ENCODE results near the gene CRKL. TPM values are rescaled to one million over a fixed set of nuclear protein-coding genes. Genes with fewer than 3 reads are reported as not detected.

Gene CRKL
- total and polyA plus RNA-seq, 12 donors, result 19.2 to 76.9 (median 54.4) TPM

DNA sequence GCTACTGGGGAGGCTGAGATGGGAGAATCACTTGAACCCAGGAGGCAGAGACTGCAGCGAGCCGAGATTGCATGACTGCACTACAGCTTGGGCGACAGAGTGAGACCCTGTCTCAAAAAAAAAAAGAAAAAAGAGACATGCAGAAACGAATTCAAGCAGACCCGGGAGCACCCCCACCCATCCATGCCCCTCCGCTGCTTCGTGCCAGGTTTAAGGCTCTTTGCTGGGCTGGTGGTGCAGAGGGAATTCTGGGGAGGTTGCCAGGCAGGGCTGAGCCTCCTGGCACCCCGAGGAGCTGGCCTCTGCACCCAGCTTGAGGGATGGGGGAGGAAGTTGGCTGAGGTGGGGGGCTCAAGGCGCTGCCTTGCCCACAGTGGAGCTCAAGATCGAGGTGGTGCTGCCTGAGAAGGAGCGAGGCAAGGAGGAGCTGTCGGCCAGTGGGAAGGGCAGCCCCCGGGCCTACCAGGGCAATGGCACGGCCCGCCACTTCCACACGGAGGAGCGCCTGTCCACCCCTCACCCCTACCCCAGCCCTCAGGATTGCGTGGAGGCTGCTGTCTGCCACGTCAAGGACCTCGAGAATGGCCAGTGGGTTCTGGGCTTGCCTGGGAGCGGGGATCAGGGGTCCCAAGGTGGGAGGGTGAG is 55.8 kb downstream of the CRKL start:
- no peak overlapping the region for H3K27ac ChIP-seq
- intact Hi-C loops (cut with DNase I), result no loop called here
- DNase-seq, result no peak
- no peaks in the 10 kb centered on the region for H3K27me3 ChIP-seq
- no peaks in the 10 kb centered on the region for H3K36me3 ChIP-seq
- no peak for TF ChIP-seq CTCF (IDR thresholded peaks at IDR 0.05)
- 75 to 78% methylated on average over 20 to 21 of the region's 21 CpGs for WGBS, 2 donors
- no peaks in the 10 kb centered on the region for H3K9me3 ChIP-seq
- no peak for ATAC-seq
- H3K4me1 ChIP-seq, result peaks cover 0 to 25% (median 0%) of the 10 kb centered on the region in 9 donors
- no peak overlapping the region for H3K4me3 ChIP-seq

- DNase-seq (no peak), ATAC-seq (no peak)
- no peak overlapping the region for H3K27ac ChIP-seq
- peaks cover 0 to 7% (median 4%) of the 10 kb centered on the region in 11 donors for H3K9me3 ChIP-seq
- no peak overlapping the region for H3K4me3 ChIP-seq
- H3K4me1 ChIP-seq, result peaks cover 0 to 18% (median 0%) of the 10 kb centered on the region in 9 donors
- 57 to 60% methylated on average over 21 of the region's 21 CpGs for WGBS, 2 donors
- intact Hi-C loops (cut with DNase I), result no loop called here
- H3K27me3 ChIP-seq, result no peaks in the 10 kb centered on the region
- no peak for TF ChIP-seq CTCF (IDR thresholded peaks at IDR 0.05)
- H3K36me3 ChIP-seq, result no peaks in the 10 kb centered on the region
Observed at GRCh38 chr22:20973634-20974286, 56.6 kb downstream of the CRKL start.

GRCh38 chr22:20974336-20974955 is 57.2 kb downstream of the CRKL start:
- H3K27me3 ChIP-seq, result no peaks in the 10 kb centered on the region
- H3K4me3 ChIP-seq, result no peak overlapping the region
- ATAC-seq (no peak), DNase-seq (no peak)
- no peak for TF ChIP-seq CTCF (IDR thresholded peaks at IDR 0.05)
- peaks cover 0 to 19% (median 3%) of the 10 kb centered on the region in 9 donors for H3K4me1 ChIP-seq
- H3K36me3 ChIP-seq, result no peaks in the 10 kb centered on the region
- 76 to 80% methylated on average over 16 of the region's 16 CpGs for WGBS, 2 donors
- peaks cover 0 to 10% (median 6%) of the 10 kb centered on the region in 11 donors for H3K9me3 ChIP-seq
- H3K27ac ChIP-seq, result no peak overlapping the region
- intact Hi-C loops (cut with DNase I), result no loop called here

- Histone ChIP-seq H3K27ac (no peak overlapping the region), H3K4me3 (no peak overlapping the region), H3K36me3 (no peaks in the 10 kb centered on the region), H3K4me1 (peaks cover 7 to 29% (median 14%) of the 10 kb centered on the region in 9 donors), H3K27me3 (no peaks in the 10 kb centered on the region), H3K9me3 (peaks cover 0 to 10% (median 6%) of the 10 kb centered on the region in 11 donors)
- TF ChIP-seq CTCF (IDR thresholded peaks at IDR 0.05), result no peak
- DNase-seq (no peak), ATAC-seq (no peak)
- WGBS, 2 donors, result 82 to 85% methylated on average over 14 of the region's 14 CpGs
- intact Hi-C loops (cut with DNase I), result no loop called here
Observed at GRCh38 chr22:20975541-20976290, 58.5 kb downstream of the CRKL start.
